OCI-LY3 (cell line): ENCODE measurements around the gene LILRA5.

Experiments
- H2AFZ ChIP-seq: fragments of 200-600, 300-600 bp; shearing (Covaris generic); 2 replicates; pipeline ENCODE4 v1.6.0; 2014; ENCODE audit warnings: antibody characterized with exemption, low read depth, low read length
- H3K27ac ChIP-seq: fragments of 200-600, 300-600 bp; sonication (generic); 2 replicates; pipeline ENCODE4 v1.5.1; 2014; ENCODE audit warnings: mild to moderate bottlenecking, low read length, moderate library complexity, mixed read lengths
- H3K27me3 ChIP-seq: fragments of 200-600, 300-600 bp; sonication (generic); 2 replicates; pipeline ENCODE4 v1.6.1; 2014; ENCODE audit warnings: low read depth, low read length, mixed read lengths
- H3K36me3 ChIP-seq: fragments of 200-600, 300-600 bp; sonication (generic); replicated peaks from 2 replicates; pipeline ENCODE3; 2014; ENCODE audit warnings: low read depth, low read length, mixed read lengths
- H3K4me1 ChIP-seq: fragments of 300-600, 200-600 bp; sonication (generic); 2 replicates; pipeline ENCODE4 v1.6.1; 2014; ENCODE audit warnings: low read length, mixed read lengths
- H3K4me2 ChIP-seq: fragments of 200-600, 300-600 bp; sonication (generic); 2 replicates; pipeline ENCODE4 v1.6.1; 2014; ENCODE audit warnings: low read length, mixed read lengths
- H3K4me3 ChIP-seq: fragments of 300-600, 200-600 bp; sonication (generic); 2 replicates; pipeline ENCODE4 v1.5.1; 2014; ENCODE audit warnings: antibody characterized with exemption, mild to moderate bottlenecking, low read length, moderate library complexity
- H3K79me2 ChIP-seq: fragments of 300-600, 200-600 bp; shearing (Covaris generic); 2 replicates; pipeline ENCODE4 v1.6.1; 2014; ENCODE audit warnings: mild to moderate bottlenecking, low read length, mixed read lengths
- H3K9ac ChIP-seq: fragments of 300-600, 200-600 bp; shearing (Covaris generic); 2 replicates; pipeline ENCODE4 v1.6.0; 2014; ENCODE audit warnings: mild to moderate bottlenecking, low read length, moderate library complexity
- H3K9me3 ChIP-seq: fragments of 200-600, 300-600 bp; shearing (Covaris generic); 2 replicates; pipeline ENCODE4 v1.6.1; 2014; ENCODE audit warnings: low read length, mixed read lengths; ENCODE audit not compliant: insufficient read depth
- H4K20me1 ChIP-seq: fragments of 200-600, 300-600 bp; sonication (generic); 2 replicates; pipeline ENCODE4 v1.6.1; 2016; ENCODE audit warnings: low read length, mixed read lengths; ENCODE audit not compliant: insufficient read depth
- EZH2phosphoT487 ChIP-seq: fragments of 200-600 bp; shearing (Covaris generic); IDR thresholded peaks from 2 replicates; pipeline ENCODE4 v1.6.1; 2018; ENCODE audit warnings: antibody characterized with exemption, mixed run types, low read depth
- TF ChIP-seq, protein P1 (sequence below): fragments of 200-600, 300-600 bp; sonication (generic); IDR thresholded peaks from 2 replicates; pipeline ENCODE4 v1.5.1; 2014; ENCODE audit warnings: antibody characterized with exemption, low read length, low read depth

The LILRA5 gene

DNA sequence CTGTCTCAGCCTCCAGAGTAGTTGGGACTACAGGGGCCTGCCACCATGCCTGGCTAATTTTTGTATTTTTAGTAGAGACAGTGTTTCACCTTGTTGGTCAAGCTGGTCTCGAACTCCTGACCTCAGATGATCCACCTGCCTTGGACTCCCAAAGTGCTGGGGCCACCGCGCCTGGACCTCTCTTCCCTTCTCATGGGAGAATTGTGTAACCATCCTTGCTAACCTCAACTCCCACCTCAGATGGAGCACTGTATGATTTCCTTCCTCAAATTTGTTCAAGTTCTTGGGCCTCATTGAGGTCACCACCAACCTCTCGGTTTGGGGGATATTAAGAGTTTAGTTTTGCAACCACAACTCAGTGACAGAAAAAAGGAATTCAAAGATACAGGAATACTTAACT is 10.7 kb downstream of the LILRA5 start:
- H3K79me2 ChIP-seq = no peaks in the 10 kb centered on the region
- TF ChIP-seq, protein P1, sequence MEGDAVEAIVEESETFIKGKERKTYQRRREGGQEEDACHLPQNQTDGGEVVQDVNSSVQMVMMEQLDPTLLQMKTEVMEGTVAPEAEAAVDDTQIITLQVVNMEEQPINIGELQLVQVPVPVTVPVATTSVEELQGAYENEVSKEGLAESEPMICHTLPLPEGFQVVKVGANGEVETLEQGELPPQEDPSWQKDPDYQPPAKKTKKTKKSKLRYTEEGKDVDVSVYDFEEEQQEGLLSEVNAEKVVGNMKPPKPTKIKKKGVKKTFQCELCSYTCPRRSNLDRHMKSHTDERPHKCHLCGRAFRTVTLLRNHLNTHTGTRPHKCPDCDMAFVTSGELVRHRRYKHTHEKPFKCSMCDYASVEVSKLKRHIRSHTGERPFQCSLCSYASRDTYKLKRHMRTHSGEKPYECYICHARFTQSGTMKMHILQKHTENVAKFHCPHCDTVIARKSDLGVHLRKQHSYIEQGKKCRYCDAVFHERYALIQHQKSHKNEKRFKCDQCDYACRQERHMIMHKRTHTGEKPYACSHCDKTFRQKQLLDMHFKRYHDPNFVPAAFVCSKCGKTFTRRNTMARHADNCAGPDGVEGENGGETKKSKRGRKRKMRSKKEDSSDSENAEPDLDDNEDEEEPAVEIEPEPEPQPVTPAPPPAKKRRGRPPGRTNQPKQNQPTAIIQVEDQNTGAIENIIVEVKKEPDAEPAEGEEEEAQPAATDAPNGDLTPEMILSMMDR = no peak
- no peak for TF ChIP-seq EZH2phosphoT487
- peaks cover 7% of the 10 kb centered on the region for H3K4me1 ChIP-seq
- H3K4me2 ChIP-seq = no peak overlapping the region
- no peak overlapping the region for H3K9ac ChIP-seq
- no peaks in the 10 kb centered on the region for H3K9me3 ChIP-seq
- H2AFZ ChIP-seq = no peak overlapping the region
- no peaks in the 10 kb centered on the region for H4K20me1 ChIP-seq
- peaks cover 62% of the 10 kb centered on the region for H3K27me3 ChIP-seq
- no peak overlapping the region for H3K4me3 ChIP-seq
- no peak overlapping the region for H3K27ac ChIP-seq
- H3K36me3 ChIP-seq = no peaks in the 10 kb centered on the region

DNA sequence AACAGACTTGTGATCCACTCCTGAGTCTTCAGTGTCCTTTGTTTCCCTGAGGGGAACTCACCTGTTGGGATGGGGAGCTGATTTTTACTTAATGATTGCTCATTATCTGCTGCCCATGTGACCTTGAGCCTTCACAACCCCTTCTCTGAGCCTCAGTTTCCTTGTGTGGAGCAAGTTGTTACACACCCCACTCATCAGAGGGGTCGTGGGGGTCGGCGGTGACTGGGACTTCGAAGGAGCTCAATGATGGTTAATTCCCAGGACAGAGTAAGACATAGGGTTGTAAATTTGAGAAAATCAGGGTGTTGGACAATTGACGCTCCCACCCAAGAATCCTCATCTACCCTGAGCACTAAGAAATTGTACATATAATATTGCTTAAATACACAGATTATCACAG is 13.5 kb downstream of the LILRA5 start:
- peaks cover 50% of the 10 kb centered on the region for H3K27me3 ChIP-seq
- H3K4me1 ChIP-seq = peaks cover 7% of the 10 kb centered on the region
- no peak overlapping the region for H3K4me3 ChIP-seq
- no peaks in the 10 kb centered on the region for H3K9me3 ChIP-seq
- H3K79me2 ChIP-seq = no peaks in the 10 kb centered on the region
- no peaks in the 10 kb centered on the region for H4K20me1 ChIP-seq
- H3K9ac ChIP-seq = no peak overlapping the region
- no peak overlapping the region for H3K4me2 ChIP-seq
- no peaks in the 10 kb centered on the region for H3K36me3 ChIP-seq
- TF ChIP-seq EZH2phosphoT487 = no peak
- TF ChIP-seq, protein P1 = no peak
- H2AFZ ChIP-seq = no peak overlapping the region
- H3K27ac ChIP-seq = no peak overlapping the region

DNA sequence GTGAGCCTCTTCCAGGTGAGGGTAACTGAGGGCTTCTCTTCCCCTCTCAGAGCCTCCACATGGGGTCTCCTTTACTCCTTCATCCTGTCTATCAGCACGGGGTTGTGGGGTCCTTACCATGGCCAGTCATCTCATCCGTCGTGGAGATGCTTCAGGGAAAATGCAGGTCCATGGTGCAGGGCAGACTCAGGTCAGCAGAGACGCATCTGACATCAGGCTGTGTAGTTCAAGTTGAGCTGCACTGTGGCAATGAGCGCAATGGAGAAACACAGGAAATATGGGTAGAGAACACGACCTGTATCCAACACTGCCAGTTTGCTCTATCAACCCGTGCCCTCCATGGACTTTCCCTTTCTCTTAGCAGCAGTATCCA is 13.9 kb downstream of the LILRA5 start:
- 0 out of 2 replicates have a peak overlapping the region, but pooled peaks have one; percentile 1 for H2AFZ ChIP-seq

DNA sequence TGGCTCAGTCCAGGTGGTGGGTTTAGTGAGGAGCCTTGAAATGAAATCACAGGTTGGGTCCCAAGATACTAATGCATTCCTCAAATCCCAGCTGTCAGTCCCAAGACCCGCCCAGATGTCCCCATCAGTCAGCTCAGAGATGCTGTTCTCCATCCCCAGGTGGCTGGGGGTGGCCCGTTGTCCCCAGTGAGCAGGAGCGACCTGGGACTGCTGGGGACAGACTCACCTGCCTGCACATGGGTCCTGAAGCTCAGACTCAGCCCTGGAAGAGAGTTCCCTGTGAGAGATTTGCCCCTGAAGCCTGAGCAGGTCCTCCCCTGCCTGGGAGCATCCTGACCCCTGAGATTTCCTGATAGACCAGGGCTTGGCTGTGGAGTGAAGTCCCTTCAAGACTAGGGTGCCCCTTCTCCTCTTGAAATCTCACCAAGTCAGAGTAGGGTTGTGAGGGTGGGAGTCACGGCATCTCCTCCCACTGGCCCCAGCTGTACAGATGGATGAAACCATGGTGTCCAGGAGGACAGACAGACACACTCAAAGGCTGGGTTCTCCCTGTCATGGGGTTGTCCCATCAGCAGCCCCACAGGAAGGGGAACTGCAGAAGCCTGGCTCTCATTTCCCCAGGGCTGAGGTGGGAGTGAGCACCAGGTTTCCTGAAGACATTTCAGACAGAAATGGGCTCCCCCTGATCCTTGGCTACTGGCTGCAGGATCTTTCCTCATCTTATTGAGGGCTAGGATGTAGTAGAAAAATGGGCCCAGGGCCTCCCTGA is 14.4 kb downstream of the LILRA5 start:
- Histone ChIP-seq H3K36me3 (no peaks in the 10 kb centered on the region), H3K9me3 (no peaks in the 10 kb centered on the region), H3K79me2 (no peaks in the 10 kb centered on the region), H3K4me1 (peaks cover 7% of the 10 kb centered on the region), H3K4me3 (no peak overlapping the region), H3K9ac (no peak overlapping the region), H2AFZ (0 out of 2 replicates have a peak overlapping the region, but pooled peaks have one; percentile 1), H4K20me1 (no peaks in the 10 kb centered on the region), H3K4me2 (no peak overlapping the region), H3K27me3 (peaks cover 55% of the 10 kb centered on the region), H3K27ac (no peak overlapping the region)
- no peak for TF ChIP-seq EZH2phosphoT487
- TF ChIP-seq, protein P1 = no peak

More for the DNA sequence above, 13.9 kb downstream of the LILRA5 start:
- no peak for TF ChIP-seq EZH2phosphoT487
- TF ChIP-seq, protein P1 = no peak
- Histone ChIP-seq H3K36me3 (no peaks in the 10 kb centered on the region), H3K79me2 (no peaks in the 10 kb centered on the region), H3K27me3 (peaks cover 51% of the 10 kb centered on the region), H3K27ac (no peak overlapping the region), H4K20me1 (no peaks in the 10 kb centered on the region), H3K9me3 (no peaks in the 10 kb centered on the region), H3K4me2 (no peak overlapping the region), H3K4me1 (peaks cover 7% of the 10 kb centered on the region), H3K4me3 (no peak overlapping the region), H3K9ac (no peak overlapping the region)
